ENCODE measurements around the gene CUL4A. TPM values are rescaled to one million over a fixed set of nuclear protein-coding genes. Genes with fewer than 3 reads are reported as not detected.
"Not testable (repeated sequence)": the region's sequence is repeated elsewhere in the genome, so short reads cannot be mapped to it uniquely, and the experiment has no call there.

CUL4A gene
- 10 to 100 TPM; 58.9 to 59.4 TPM for total RNA-seq

GRCh38 chr13:113209336-113209758 lies at the start of gene CUL4A:
Gene CUL4A, plus strand, starts transcription at chr13:113209613. Its CDS starts 15 bp downstream, at chr13:113209628.
- no peaks in the 10 kb centered on the region for H3K27me3 Mint-ChIP-seq (ENCODE audit: low read depth)
- intact Hi-C loops (cut with micrococcal nuclease), result loop anchor here (1.0 to 10.0 kb wide), 3 partner anchors 281 to 855 kb away; partner anchors contain the start of gene DCUN1D2
- peak within 1 kb of the TSS; percentile 70 for H3K27ac Mint-ChIP-seq
- DNase-seq, result peak; percentile 80
- peak within 1 kb of the TSS; percentile 77 for H3K4me3 Mint-ChIP-seq
- CTCF ChIA-PET, result interaction anchor here (1.3 kb wide), 1 partner anchor 88 kb away, joined by 3 read pairs; no protein-coding TSS in a partner anchor
- H3K9me3 Mint-ChIP-seq, result no peaks in the 10 kb centered on the region
- peaks cover 50% of the 10 kb centered on the region for H3K4me1 Mint-ChIP-seq (ENCODE audit: low read depth)
- H3K36me3 Mint-ChIP-seq (ENCODE audit: low read depth), result peaks cover 28% of the 10 kb centered on the region

DNA sequence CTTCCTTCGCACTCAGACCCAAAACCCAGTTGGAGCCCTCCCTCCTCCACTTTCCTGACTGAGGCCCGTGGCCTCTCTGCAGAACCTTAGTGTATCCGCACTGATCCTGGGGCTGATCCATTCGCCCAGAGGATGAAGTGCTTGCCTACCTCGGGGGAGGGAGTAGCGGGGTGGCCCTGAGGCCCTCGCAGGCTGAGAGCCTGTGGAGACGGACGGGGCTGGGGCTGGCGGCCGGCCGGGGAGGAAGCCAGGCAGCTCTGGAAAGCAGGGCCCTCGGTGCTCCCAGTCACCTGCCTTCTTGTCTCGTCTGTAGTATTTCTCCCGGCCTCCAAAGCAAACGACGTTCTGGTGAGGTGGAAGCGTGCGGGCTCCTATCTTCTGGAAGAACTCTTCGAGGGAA lies 49.7 kb upstream of the CUL4A start:
- no peak for DNase-seq
- Mint-ChIP-seq H3K4me3 (no peak overlapping the region), H3K36me3 (ENCODE audit: low read depth) (peaks cover 1% of the 10 kb centered on the region), H3K9me3 (peaks cover 9% of the 10 kb centered on the region), H3K27me3 (ENCODE audit: low read depth) (no peaks in the 10 kb centered on the region), H3K27ac (no peak overlapping the region), H3K4me1 (ENCODE audit: low read depth) (peaks cover 11% of the 10 kb centered on the region)
- CTCF ChIA-PET, result no interaction called here
- intact Hi-C loops (cut with micrococcal nuclease), result no loop called here

DNA sequence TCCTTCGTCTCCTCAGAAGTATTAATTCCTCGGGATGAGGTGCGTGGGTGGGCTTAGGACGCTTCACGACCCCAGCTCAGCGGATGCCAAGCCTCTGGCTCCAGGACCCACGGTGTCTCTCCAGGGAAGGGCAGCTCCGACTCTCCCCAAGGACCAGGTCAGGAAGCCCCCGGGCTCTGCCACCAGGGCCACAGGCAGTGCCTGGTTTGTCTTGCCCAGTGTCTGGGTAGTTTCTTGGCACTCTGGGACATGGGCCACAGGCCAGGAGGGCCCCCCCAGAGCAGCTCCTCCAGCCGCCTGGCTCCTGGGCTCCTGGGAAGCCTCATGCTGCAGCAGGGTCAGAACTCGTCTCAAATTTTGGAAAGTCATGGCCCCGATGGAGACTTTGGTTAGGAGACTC lies 48.4 kb upstream of the CUL4A start:
- Mint-ChIP-seq H3K4me3 (no peak overlapping the region), H3K36me3 (ENCODE audit: low read depth) (no peaks in the 10 kb centered on the region), H3K4me1 (ENCODE audit: low read depth) (peaks cover 14% of the 10 kb centered on the region), H3K9me3 (no peaks in the 10 kb centered on the region), H3K27ac (no peak overlapping the region), H3K27me3 (ENCODE audit: low read depth) (no peaks in the 10 kb centered on the region)
- no peak for DNase-seq
- intact Hi-C loops (cut with micrococcal nuclease), result no loop called here
- CTCF ChIA-PET, result no interaction called here

- H3K36me3 Mint-ChIP-seq (ENCODE audit: low read depth), result no peaks in the 10 kb centered on the region
- CTCF ChIA-PET, result no interaction called here
- H3K4me3 Mint-ChIP-seq, result no peak overlapping the region
- no peak overlapping the region for H3K27ac Mint-ChIP-seq
- intact Hi-C loops (cut with micrococcal nuclease), result no loop called here
- DNase-seq, result peak; percentile 14
- H3K4me1 Mint-ChIP-seq (ENCODE audit: low read depth), result peaks cover 14% of the 10 kb centered on the region
- H3K9me3 Mint-ChIP-seq, result no peaks in the 10 kb centered on the region
- no peaks in the 10 kb centered on the region for H3K27me3 Mint-ChIP-seq (ENCODE audit: low read depth)
Observed at GRCh38 chr13:113161433-113161832, 48.0 kb upstream of the CUL4A start.

GRCh38 chr13:113161975-113162374 lies 47.4 kb upstream of the CUL4A start:
- H3K4me3 Mint-ChIP-seq; H3K27ac Mint-ChIP-seq; H3K27me3 Mint-ChIP-seq (ENCODE audit: low read depth); intact Hi-C loops (cut with micrococcal nuclease); H3K36me3 Mint-ChIP-seq (ENCODE audit: low read depth); CTCF ChIA-PET; H3K9me3 Mint-ChIP-seq: not testable (repeated sequence)
- DNase-seq, result peak; percentile 37
- peaks cover 14% of the 10 kb centered on the region for H3K4me1 Mint-ChIP-seq (ENCODE audit: low read depth)

DNA sequence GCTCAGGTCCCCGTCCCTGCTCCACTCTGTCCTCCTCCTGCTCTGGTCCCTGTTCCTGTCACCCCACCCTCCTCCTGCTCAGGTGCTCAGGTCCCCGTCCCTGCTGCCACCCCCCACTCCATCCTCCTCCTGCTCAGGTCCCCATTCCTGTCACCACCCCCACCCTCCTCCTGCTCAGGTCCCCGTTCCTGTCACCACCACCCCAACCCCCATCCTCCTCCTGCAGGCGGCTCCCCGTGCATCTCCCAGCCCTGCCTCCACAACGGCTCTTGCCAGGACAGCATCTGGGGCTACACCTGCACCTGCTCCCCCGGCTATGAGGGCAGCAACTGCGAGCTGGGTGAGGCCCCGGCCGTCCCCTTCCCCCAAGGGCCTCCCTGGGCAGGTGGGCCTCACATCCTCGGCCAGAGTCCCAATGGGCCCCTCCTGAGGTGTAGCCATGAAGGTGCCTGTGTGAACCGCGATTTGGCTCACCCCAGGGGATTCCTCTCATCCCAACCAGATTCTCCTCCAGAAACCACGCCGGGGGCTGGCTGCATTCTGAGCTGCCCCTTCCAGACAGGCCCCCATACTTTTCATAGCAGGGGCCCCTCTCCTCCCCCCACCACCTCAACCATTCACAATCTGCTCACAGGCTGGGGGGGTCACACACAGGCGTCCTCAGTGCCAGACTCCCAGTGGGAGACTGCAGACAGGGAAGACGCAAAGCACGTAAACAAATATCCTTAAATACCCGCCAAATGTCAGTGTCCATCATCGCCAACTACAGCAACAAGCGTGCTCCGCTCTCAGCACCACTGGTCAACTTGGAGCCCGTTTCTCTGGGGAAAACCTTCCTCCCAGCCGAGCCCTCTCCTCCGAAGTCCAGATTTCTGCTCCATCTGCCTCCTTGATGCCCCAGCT lies 46.4 kb upstream of the CUL4A start:
- H3K36me3 Mint-ChIP-seq (ENCODE audit: low read depth), result peaks cover 8% of the 10 kb centered on the region
- H3K27ac Mint-ChIP-seq, result peak overlapping the region; percentile 37
- peaks cover 14% of the 10 kb centered on the region for H3K4me1 Mint-ChIP-seq (ENCODE audit: low read depth)
- no peaks in the 10 kb centered on the region for H3K27me3 Mint-ChIP-seq (ENCODE audit: low read depth)
- intact Hi-C loops (cut with micrococcal nuclease), result no loop called here
- no peak overlapping the region for H3K4me3 Mint-ChIP-seq
- DNase-seq, result peak; percentile 12
- CTCF ChIA-PET, result no interaction called here
- peaks cover 4% of the 10 kb centered on the region for H3K9me3 Mint-ChIP-seq

GRCh38 chr13:113164492-113164891 lies 44.9 kb upstream of the CUL4A start:
- intact Hi-C loops (cut with micrococcal nuclease), result no loop called here
- Mint-ChIP-seq H3K4me1 (ENCODE audit: low read depth) (peaks cover 14% of the 10 kb centered on the region), H3K4me3 (no peak overlapping the region), H3K27ac (no peak overlapping the region), H3K27me3 (ENCODE audit: low read depth) (no peaks in the 10 kb centered on the region), H3K36me3 (ENCODE audit: low read depth) (peaks cover 21% of the 10 kb centered on the region), H3K9me3 (peaks cover 7% of the 10 kb centered on the region)
- CTCF ChIA-PET, result no interaction called here
- DNase-seq, result no peak

DNA sequence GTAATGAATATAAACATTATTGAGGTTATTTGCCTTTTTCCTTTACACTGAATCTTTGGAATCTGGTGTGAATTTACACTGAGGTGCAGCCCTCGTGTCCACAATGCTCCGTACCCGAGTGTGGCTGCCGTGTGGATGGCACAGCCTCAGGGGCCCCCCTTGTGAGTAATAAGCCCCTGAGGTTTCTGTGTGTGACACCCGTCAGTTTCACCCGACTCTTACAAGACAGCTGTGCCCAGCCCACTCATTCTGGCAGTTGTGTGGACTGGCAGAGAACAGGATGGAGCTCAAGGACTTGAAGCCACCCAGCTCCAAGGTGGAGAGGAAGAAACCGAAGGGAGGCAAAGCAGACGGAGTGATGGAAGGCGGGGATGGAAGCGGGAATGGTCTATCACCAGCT lies 43.1 kb upstream of the CUL4A start:
- CTCF ChIA-PET, result no interaction called here
- peaks cover 7% of the 10 kb centered on the region for H3K9me3 Mint-ChIP-seq
- no peaks in the 10 kb centered on the region for H3K27me3 Mint-ChIP-seq (ENCODE audit: low read depth)
- peaks cover 14% of the 10 kb centered on the region for H3K4me1 Mint-ChIP-seq (ENCODE audit: low read depth)
- H3K27ac Mint-ChIP-seq, result no peak overlapping the region
- no peak for DNase-seq
- intact Hi-C loops (cut with micrococcal nuclease), result no loop called here
- H3K36me3 Mint-ChIP-seq (ENCODE audit: low read depth), result peaks cover 29% of the 10 kb centered on the region
- no peak overlapping the region for H3K4me3 Mint-ChIP-seq

- Mint-ChIP-seq H3K4me1 (ENCODE audit: low read depth) (peaks cover 11% of the 10 kb centered on the region), H3K27ac (no peak overlapping the region), H3K36me3 (ENCODE audit: low read depth) (peaks cover 32% of the 10 kb centered on the region), H3K4me3 (no peak overlapping the region), H3K9me3 (peaks cover 7% of the 10 kb centered on the region), H3K27me3 (ENCODE audit: low read depth) (no peaks in the 10 kb centered on the region)
- no peak for DNase-seq
- CTCF ChIA-PET, result no interaction called here
- intact Hi-C loops (cut with micrococcal nuclease), result no loop called here
Observed at GRCh38 chr13:113166681-113167080, 42.7 kb upstream of the CUL4A start.

DNA sequence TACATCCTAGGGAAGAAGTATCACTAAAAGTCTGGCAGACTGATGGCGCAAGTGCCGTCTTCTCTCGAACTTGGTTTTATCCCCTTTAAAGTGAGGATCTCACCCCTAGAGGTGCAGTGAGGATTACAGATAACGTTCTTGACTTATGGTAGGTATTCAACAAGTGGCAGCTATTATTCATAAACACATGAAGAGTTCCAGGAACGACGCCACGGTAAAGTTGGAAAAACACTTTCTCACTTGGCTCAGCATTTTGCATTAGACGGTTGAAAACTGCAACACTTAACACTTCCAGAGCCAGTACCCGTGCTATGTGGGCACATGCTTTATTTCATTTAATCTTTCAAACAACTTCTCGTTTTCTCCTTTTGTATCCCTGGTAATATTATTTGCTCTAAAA lies 42.3 kb upstream of the CUL4A start:
- peaks cover 7% of the 10 kb centered on the region for H3K9me3 Mint-ChIP-seq
- H3K27me3 Mint-ChIP-seq (ENCODE audit: low read depth), result no peaks in the 10 kb centered on the region
- no peak for DNase-seq
- CTCF ChIA-PET, result no interaction called here
- H3K27ac Mint-ChIP-seq, result no peak overlapping the region
- intact Hi-C loops (cut with micrococcal nuclease), result no loop called here
- peaks cover 33% of the 10 kb centered on the region for H3K36me3 Mint-ChIP-seq (ENCODE audit: low read depth)
- H3K4me1 Mint-ChIP-seq (ENCODE audit: low read depth), result peaks cover 11% of the 10 kb centered on the region
- no peak overlapping the region for H3K4me3 Mint-ChIP-seq

- H3K36me3 Mint-ChIP-seq (ENCODE audit: low read depth), result peaks cover 33% of the 10 kb centered on the region
- intact Hi-C loops (cut with micrococcal nuclease), result no loop called here
- H3K4me3 Mint-ChIP-seq, result no peak overlapping the region
- H3K9me3 Mint-ChIP-seq, result peaks cover 7% of the 10 kb centered on the region
- peaks cover 11% of the 10 kb centered on the region for H3K4me1 Mint-ChIP-seq (ENCODE audit: low read depth)
- H3K27ac Mint-ChIP-seq, result no peak overlapping the region
- H3K27me3 Mint-ChIP-seq (ENCODE audit: low read depth), result no peaks in the 10 kb centered on the region
- CTCF ChIA-PET, result no interaction called here
- DNase-seq, result no peak
Observed at GRCh38 chr13:113167575-113167974, 41.8 kb upstream of the CUL4A start.

DNA sequence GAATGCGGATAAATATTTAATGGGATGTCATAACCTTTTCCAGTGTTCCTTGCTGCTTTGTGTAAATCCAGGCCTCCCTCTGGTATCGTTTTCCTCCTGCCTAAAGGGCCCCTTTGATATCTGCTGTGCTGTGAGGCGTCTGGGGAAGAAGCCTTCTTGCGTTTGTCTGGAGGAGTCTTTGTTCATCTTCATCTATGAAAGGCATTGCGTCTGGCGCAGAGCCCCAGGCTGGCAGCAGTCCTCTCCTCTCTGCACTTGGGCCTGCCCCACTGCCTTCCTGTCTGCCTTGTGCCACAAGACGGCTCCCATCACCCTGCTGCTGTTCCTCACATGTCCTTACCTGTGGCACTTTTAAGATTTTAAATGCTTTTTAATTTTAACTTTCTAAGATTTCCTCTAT lies 41.2 kb upstream of the CUL4A start:
- peaks cover 7% of the 10 kb centered on the region for H3K9me3 Mint-ChIP-seq
- CTCF ChIA-PET, result no interaction called here
- no peak overlapping the region for H3K27ac Mint-ChIP-seq
- no peak overlapping the region for H3K4me3 Mint-ChIP-seq
- H3K4me1 Mint-ChIP-seq (ENCODE audit: low read depth), result peaks cover 9% of the 10 kb centered on the region
- no peaks in the 10 kb centered on the region for H3K27me3 Mint-ChIP-seq (ENCODE audit: low read depth)
- H3K36me3 Mint-ChIP-seq (ENCODE audit: low read depth), result peaks cover 33% of the 10 kb centered on the region
- intact Hi-C loops (cut with micrococcal nuclease), result no loop called here
- no peak for DNase-seq
